Aorta (tissue), 5 donors: ENCODE measurements around the gene ALK. TPM values are rescaled to one million over a fixed set of nuclear protein-coding genes. Genes with fewer than 3 reads are reported as not detected.

ENCODE experiments used
- ATAC-seq: fragments of 200-7000 bp; cut with Tn5 transposase; one replicate; pipeline ENCODE4 v1.9.1; 2022; ENCODE audit warnings: moderate library complexity; ENCODE audit not compliant: low FRiP score
- DNase-seq, 2 donors: peaks; one replicate each; pipeline ENCODE4 v3.0.0-alpha.2; 2020
- H3K27ac ChIP-seq, 2 donors: one replicate each; pipeline ENCODE4 v1.5.1; 2013; ENCODE audit warnings: low read length in 2 of 2, mild to moderate bottlenecking in 2 of 2, moderate library complexity in 2 of 2, control low read depth in 1 of 2, inconsistent platforms in 1 of 2, low read depth in 1 of 2
- H3K27me3 ChIP-seq, 2 donors: one replicate each; pipeline ENCODE4 v1.6.1; 2013; ENCODE audit warnings: control low read depth in 1 of 2, low read length in 1 of 2, mild to moderate bottlenecking in 1 of 2, moderate library complexity in 1 of 2; ENCODE audit not compliant: insufficient read depth in 2 of 2, control insufficient read depth in 1 of 2
- H3K36me3 ChIP-seq, 2 donors: one replicate each; pipeline ENCODE4 v1.6.1; 2013; ENCODE audit warnings: control low read depth in 1 of 2, low read length in 1 of 2, mild to moderate bottlenecking in 1 of 2; ENCODE audit not compliant: insufficient read depth in 2 of 2, control insufficient read depth in 1 of 2
- H3K4me1 ChIP-seq, 2 donors: one replicate each; pipeline ENCODE4 v1.6.1; 2013; ENCODE audit warnings: low read length in 2 of 2, control low read depth in 1 of 2, mild to moderate bottlenecking in 1 of 2, moderate library complexity in 1 of 2; ENCODE audit not compliant: insufficient read depth in 2 of 2, control insufficient read depth in 1 of 2
- H3K4me3 ChIP-seq, 2 donors: one replicate each; pipeline ENCODE4 v1.5.1; 2013; ENCODE audit warnings: low read length in 2 of 2, control low read depth in 1 of 2, mild to moderate bottlenecking in 1 of 2
- H3K9me3 ChIP-seq: one replicate; pipeline ENCODE4 v1.6.1; 2013; ENCODE audit warnings: mild to moderate bottlenecking, low read length; ENCODE audit not compliant: control insufficient read depth
- WGBS, 2 donors: extraction: QIAGEN DNeasy Blood & Tissue Kit; methylation state at CpG; one replicate each; pipeline ENCODE4 v1.1.7; 2013; 5-methylcytosine and 5-hydroxymethylcytosine counted together
- intact Hi-C, 2 donors: fragments of 100-400 bp; cut with DNase I; formaldehyde crosslinking; loops; one replicate each; pipeline versions ENCODE4 v1.14.2 to v1.15.0; 2022
- polyA plus RNA-seq, 2 donors: library from polyadenylated mRNA; stranded (reverse); fragments of 200-250 nt; gene quantifications; one replicate each; pipeline ENCODE4 v1.2.3, GENCODE V29; 2013
- total RNA-seq, 2 donors: library from RNA; stranded (reverse); fragmentation: NEBNext Ultra II Directional; extraction: Animal tissue kit (Norgen Biotek cat#: 25700); gene quantifications; one replicate each; pipeline ENCODE4 v1.2.1, GENCODE V29; 2021
- donor health status: healthy with polysubstance abuse.
- donor health status: Bipolar disorder and iron deficiency.
- donor health status: DM: no; HTN: no; CAD: no.
- donor health status: DM: no; HTN: no; CAD: no.
- donor health status: DM: yes; HTN: yes; CAD: no.

Gene ALK
- total and polyA plus RNA-seq, 4 donors: 0.13 to 0.30 TPM; not detected in 2

GRCh38 chr2:29591600-29591999 lies 329.8 kb downstream of the ALK start:
- Histone ChIP-seq H3K36me3 (no peaks in the 10 kb centered on the region), H3K27me3 (no peaks in the 10 kb centered on the region), H3K9me3 (no peaks in the 10 kb centered on the region), H3K4me3 (no peak overlapping the region), H3K4me1 (no peaks in the 10 kb centered on the region), H3K27ac (no peak overlapping the region)
- DNase-seq: no peak
- ATAC-seq: no peak
- intact Hi-C loops: no loop called here
- WGBS, 2 donors: 70 to 80% methylated on average over 10 of the region's 10 CpGs

GRCh38 chr2:29590211-29590610 lies 331.2 kb downstream of the ALK start:
- ATAC-seq (no peak), DNase-seq (no peak)
- Histone ChIP-seq H3K9me3 (no peaks in the 10 kb centered on the region), H3K4me3 (no peak overlapping the region), H3K27me3 (no peaks in the 10 kb centered on the region), H3K27ac (no peak overlapping the region), H3K4me1 (no peaks in the 10 kb centered on the region), H3K36me3 (no peaks in the 10 kb centered on the region)
- intact Hi-C loops: no loop called here
- WGBS, 2 donors: 86 to 88% methylated on average over 7 of the region's 7 CpGs

GRCh38 chr2:29589440-29590103 lies 331.8 kb downstream of the ALK start:
- Histone ChIP-seq H3K36me3 (no peaks in the 10 kb centered on the region), H3K4me3 (no peak overlapping the region), H3K27ac (no peak overlapping the region), H3K9me3 (no peaks in the 10 kb centered on the region), H3K27me3 (no peaks in the 10 kb centered on the region), H3K4me1 (no peaks in the 10 kb centered on the region)
- 79 to 83% methylated on average over 5 of the region's 5 CpGs for WGBS, 2 donors
- intact Hi-C loops: no loop called here
- ATAC-seq (no peak), DNase-seq (no peak)

- Histone ChIP-seq H3K27me3 (no peaks in the 10 kb centered on the region), H3K9me3 (no peaks in the 10 kb centered on the region), H3K27ac (no peak overlapping the region), H3K4me1 (no peaks in the 10 kb centered on the region), H3K36me3 (no peaks in the 10 kb centered on the region), H3K4me3 (no peak overlapping the region)
- no peak for DNase-seq
- intact Hi-C loops: no loop called here
- ATAC-seq: no peak
- WGBS, 2 donors: 64% methylated on average over 5 of the region's 5 CpGs
Measured at GRCh38 chr2:29587402-29588190, 333.8 kb downstream of the ALK start.

- no peaks in the 10 kb centered on the region for H3K9me3 ChIP-seq
- intact Hi-C loops: no loop called here
- ATAC-seq (no peak), DNase-seq (no peak)
- WGBS, 2 donors: 57 to 71% methylated on average over 1 of the region's 1 CpG
- H3K4me3 ChIP-seq: no peak overlapping the region
- H3K4me1 ChIP-seq: no peaks in the 10 kb centered on the region
- H3K27me3 ChIP-seq: no peaks in the 10 kb centered on the region
- no peak overlapping the region for H3K27ac ChIP-seq
- H3K36me3 ChIP-seq: no peaks in the 10 kb centered on the region
Measured at GRCh38 chr2:29586919-29587318, 334.5 kb downstream of the ALK start.

GRCh38 chr2:29583548-29584156 lies 337.7 kb downstream of the ALK start:
- WGBS, 2 donors: 89 to 95% methylated on average over 1 of the region's 1 CpG
- H3K4me1 ChIP-seq: no peaks in the 10 kb centered on the region
- no peak overlapping the region for H3K27ac ChIP-seq
- H3K4me3 ChIP-seq: no peak overlapping the region
- DNase-seq: no peak
- intact Hi-C loops: no loop called here
- H3K36me3 ChIP-seq: no peaks in the 10 kb centered on the region
- H3K27me3 ChIP-seq: no peaks in the 10 kb centered on the region
- ATAC-seq: no peak
- no peaks in the 10 kb centered on the region for H3K9me3 ChIP-seq

GRCh38 chr2:29583104-29583503 lies 338.3 kb downstream of the ALK start:
- Histone ChIP-seq H3K36me3 (no peaks in the 10 kb centered on the region), H3K4me3 (no peak overlapping the region), H3K4me1 (no peaks in the 10 kb centered on the region), H3K9me3 (no peaks in the 10 kb centered on the region), H3K27ac (no peak overlapping the region), H3K27me3 (no peaks in the 10 kb centered on the region)
- WGBS, 2 donors: 77 to 78% methylated on average over 1 of the region's 1 CpG
- ATAC-seq (no peak), DNase-seq (no peak)
- intact Hi-C loops: no loop called here

- no peaks in the 10 kb centered on the region for H3K36me3 ChIP-seq
- no peaks in the 10 kb centered on the region for H3K4me1 ChIP-seq
- intact Hi-C loops: no loop called here
- DNase-seq (no peak), ATAC-seq (no peak)
- H3K27ac ChIP-seq: no peak overlapping the region
- H3K4me3 ChIP-seq: no peak overlapping the region
- H3K9me3 ChIP-seq: no peaks in the 10 kb centered on the region
- H3K27me3 ChIP-seq: no peaks in the 10 kb centered on the region
- WGBS, 2 donors: 63 to 72% methylated on average over 2 of the region's 2 CpGs
Measured at GRCh38 chr2:29582062-29582461, 339.3 kb downstream of the ALK start.

- ATAC-seq (no peak), DNase-seq (no peak)
- Histone ChIP-seq H3K27ac (no peak overlapping the region), H3K36me3 (no peaks in the 10 kb centered on the region), H3K27me3 (no peaks in the 10 kb centered on the region), H3K9me3 (no peaks in the 10 kb centered on the region), H3K4me1 (no peaks in the 10 kb centered on the region), H3K4me3 (no peak overlapping the region)
- WGBS, 2 donors: 75 to 85% methylated on average over 11 of the region's 11 CpGs
- intact Hi-C loops: no loop called here
Measured at GRCh38 chr2:29580223-29580622, 341.2 kb downstream of the ALK start.
